ENCODE results near the gene PHF3. TPM values are rescaled to one million over a fixed set of nuclear protein-coding genes. Genes with fewer than 3 reads are reported as not detected.

The PHF3 gene
- polyA plus RNA-seq, 2 of the 4 experiments (the other 2 are of a cell fraction): 13.9 to 28.4 TPM

GRCh38 chr6:63630466-63630865 lies 5.1 kb upstream of the PHF3 start:
- WGBS (ENCODE audit: missing lambda C conversion rate): 85% methylated on average over 1 of the region's 1 CpG
- Histone ChIP-seq H3K4me1 (no peaks in the 10 kb centered on the region), H3K9me3 (no peaks in the 10 kb centered on the region), H3K27ac (no peak overlapping the region), H3K4me2 (no peak overlapping the region), H3K4me3 (no peak overlapping the region)
- TF ChIP-seq PBX3 (IDR thresholded peaks at IDR 0.05) (no peak), HES2 (IDR thresholded peaks at IDR 0.05) (no peak), POLR2AphosphoS2 (conservative IDR thresholded peaks at IDR 0.05; ENCODE audit: low read length) (no peak), REST (IDR thresholded peaks at IDR 0.05) (no peak), USF2 (IDR thresholded peaks at IDR 0.05) (no peak), E2F6 (IDR thresholded peaks at IDR 0.05; ENCODE audit: borderline replicate concordance, low read depth) (no peak), ELK1 (IDR thresholded peaks at IDR 0.05; ENCODE audit: low read depth, low read length) (no peak), CTCF (IDR thresholded peaks at IDR 0.05) (no peak), CEBPB (IDR thresholded peaks at IDR 0.05) (no peak), EHF (CRISPR knock-in tag; IDR thresholded peaks at IDR 0.05) (no peak), JUN (IDR thresholded peaks at IDR 0.05) (no peak), BHLHE40 (IDR thresholded peaks at IDR 0.05; ENCODE audit: low read depth, low read length) (no peak), HOXB5 (CRISPR knock-in tag; IDR thresholded peaks at IDR 0.05) (no peak), ZFP36 (IDR thresholded peaks at IDR 0.05; ENCODE audit: borderline replicate concordance, partially characterized antibody) (no peak), FOSB (CRISPR knock-in tag; IDR thresholded peaks at IDR 0.05) (no peak), GATA3 (IDR thresholded peaks at IDR 0.05; ENCODE audit: borderline replicate concordance) (no peak), SMC3 (IDR thresholded peaks at IDR 0.05) (no peak), ESRRA (IDR thresholded peaks at IDR 0.05; ENCODE audit: borderline replicate concordance, low read length) (no peak)
- CTCF ChIA-PET: interaction anchor here (0.5 to 1.2 kb wide), 2 partner anchors 32 to 180 kb away, joined by 3 to 4 read pairs; no protein-coding TSS in a partner anchor
- ATAC-seq (no peak), FAIRE-seq (no peak), DNase-seq (ENCODE audit: low read depth in 1 of 2, low spot score in 1 of 2) (no peak)
- POLR2A ChIA-PET: no interaction called here
